Chondrocyte (in vitro differentiated cells): Measurements from ENCODE around the gene HGF. TPM values are rescaled to one million over a fixed set of nuclear protein-coding genes. Genes with fewer than 3 reads are reported as not detected.

Experiments
- DNase-seq: peaks from one replicate; pipeline ENCODE4 v3.0.0; 2021; ENCODE audit warnings: mixed read lengths, low spot score
- H3K27ac Mint-ChIP-seq: one replicate; pipeline ENCODE4 v1.8.0; 2021; ENCODE audit warnings: mild to moderate bottlenecking, moderate library complexity, mixed read lengths; ENCODE audit not compliant: unreplicated experiment
- H3K27me3 Mint-ChIP-seq: 2 replicates; pipeline ENCODE4 v1.8.0; 2021; ENCODE audit warnings: low read depth, mixed read lengths
- H3K36me3 Mint-ChIP-seq: 2 replicates; pipeline ENCODE4 v1.8.0; 2021; ENCODE audit warnings: low read depth, mixed read lengths
- H3K4me1 Mint-ChIP-seq: 2 replicates; pipeline ENCODE4 v1.8.0; 2021; ENCODE audit warnings: low read depth, mild to moderate bottlenecking, mixed read lengths
- H3K4me3 Mint-ChIP-seq: one replicate; pipeline ENCODE4 v1.8.0; 2021; ENCODE audit warnings: mild to moderate bottlenecking, moderate library complexity, mixed read lengths; ENCODE audit not compliant: unreplicated experiment
- H3K9me3 Mint-ChIP-seq: 2 replicates; pipeline ENCODE4 v1.8.0; 2021; ENCODE audit warnings: low read depth, mixed read lengths
- CTCF ChIP-seq: fragments of 200-600 bp; sonication (generic); IDR thresholded peaks from 2 replicates; pipeline ENCODE4 v1.5.0; 2021; ENCODE audit warnings: antibody characterized with exemption, mild to moderate bottlenecking, moderate library complexity
- total RNA-seq: library from RNA; stranded (reverse); gene quantifications from 3 replicates; pipeline ENCODE4 v1.2.1, GENCODE V29; 2021

Gene HGF
- total RNA-seq, 1 donor from 2014 or later: 3.7 TPM

DNA sequence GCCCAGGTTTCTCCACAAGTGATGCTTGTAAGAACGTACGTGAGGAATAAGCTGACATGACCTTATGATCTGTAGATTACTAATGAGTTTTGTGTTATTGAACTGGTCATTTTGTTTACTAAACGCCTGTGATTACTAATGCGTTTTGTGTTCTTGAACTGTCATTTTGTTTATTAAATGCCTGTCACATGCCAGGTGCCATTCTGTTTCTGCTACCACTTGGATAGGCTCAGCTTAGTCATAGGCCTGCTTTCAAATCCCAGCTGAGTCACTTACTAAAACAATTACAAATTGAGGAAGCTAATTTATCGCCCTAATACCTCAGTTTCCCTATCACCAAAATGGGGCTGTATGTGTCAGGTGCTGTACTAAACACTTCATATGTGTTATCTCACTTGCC is 4.7 kb upstream of the HGF start:
- no peak overlapping the region for H3K27ac Mint-ChIP-seq
- H3K4me3 Mint-ChIP-seq: no peak overlapping the region
- TF ChIP-seq CTCF: no peak
- no peaks in the 10 kb centered on the region for H3K27me3 Mint-ChIP-seq
- peaks cover 37% of the 10 kb centered on the region for H3K4me1 Mint-ChIP-seq
- DNase-seq: no peak
- no peaks in the 10 kb centered on the region for H3K36me3 Mint-ChIP-seq
- no peaks in the 10 kb centered on the region for H3K9me3 Mint-ChIP-seq

GRCh38 chr7:81770728-81771223 is 929 bp upstream of the HGF start:
- Mint-ChIP-seq H3K4me3 (no peak overlapping the region), H3K27ac (no peak overlapping the region), H3K9me3 (no peaks in the 10 kb centered on the region), H3K4me1 (peaks cover 54% of the 10 kb centered on the region), H3K27me3 (no peaks in the 10 kb centered on the region), H3K36me3 (peaks cover 5% of the 10 kb centered on the region)
- DNase-seq: no peak
- no peak for TF ChIP-seq CTCF

GRCh38 chr7:81768951-81769778 is 682 bp downstream of the HGF start:
- TF ChIP-seq CTCF: no peak
- no peak for DNase-seq
- peak overlapping the region; percentile 32 for H3K27ac Mint-ChIP-seq
- H3K4me3 Mint-ChIP-seq: peak overlapping the region; percentile 26
- H3K4me1 Mint-ChIP-seq: peaks cover 58% of the 10 kb centered on the region
- H3K36me3 Mint-ChIP-seq: peaks cover 8% of the 10 kb centered on the region
- H3K9me3 Mint-ChIP-seq: no peaks in the 10 kb centered on the region
- no peaks in the 10 kb centered on the region for H3K27me3 Mint-ChIP-seq

GRCh38 chr7:81767926-81768325 is 1.9 kb downstream of the HGF start:
- H3K27ac Mint-ChIP-seq: no peak overlapping the region
- H3K4me3 Mint-ChIP-seq: no peak overlapping the region
- no peak for DNase-seq
- no peak for TF ChIP-seq CTCF
- H3K4me1 Mint-ChIP-seq: peaks cover 63% of the 10 kb centered on the region
- H3K27me3 Mint-ChIP-seq: no peaks in the 10 kb centered on the region
- H3K9me3 Mint-ChIP-seq: no peaks in the 10 kb centered on the region
- H3K36me3 Mint-ChIP-seq: peaks cover 8% of the 10 kb centered on the region

DNA sequence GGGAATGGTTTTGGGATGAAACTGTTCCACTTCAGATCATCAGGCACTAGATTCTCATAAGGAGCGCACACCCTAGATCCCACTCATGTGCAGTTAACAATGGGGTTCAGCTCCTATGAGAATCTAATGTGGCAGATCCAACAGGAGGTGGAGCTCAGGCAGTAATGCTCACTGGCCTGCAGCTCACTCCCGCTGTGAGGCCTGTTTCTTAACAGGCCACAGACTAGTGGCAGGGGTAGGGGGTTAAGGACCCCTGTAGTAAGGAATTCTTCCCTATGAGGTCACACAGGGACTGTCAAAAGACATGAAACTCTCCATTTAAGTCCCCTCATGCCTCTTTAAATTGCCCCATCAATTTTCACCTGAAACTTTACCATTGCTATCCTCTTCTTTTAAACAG is 8.0 kb downstream of the HGF start:
- H3K4me3 Mint-ChIP-seq: no peak overlapping the region
- peaks cover 8% of the 10 kb centered on the region for H3K36me3 Mint-ChIP-seq
- no peak for DNase-seq
- no peak for TF ChIP-seq CTCF
- H3K4me1 Mint-ChIP-seq: peaks cover 48% of the 10 kb centered on the region
- peak overlapping the region; percentile 63 for H3K27ac Mint-ChIP-seq
- no peaks in the 10 kb centered on the region for H3K9me3 Mint-ChIP-seq
- no peaks in the 10 kb centered on the region for H3K27me3 Mint-ChIP-seq
